H1 (cell line): ENCODE results near the gene ADD2.

ENCODE experiments used
- CTCF ChIP-seq, 3 experiments: IDR thresholded peaks; 1 replicate in 2 of 3; 2 replicates in 1 of 3; pipeline versions ENCODE4 v1.5.1 to v1.6.1; 2011; ENCODE audit warnings: low read length in 3 of 3, mild to moderate bottlenecking in 3 of 3, inconsistent platforms in 2 of 3, low read depth in 1 of 3, moderate library complexity in 1 of 3; ENCODE audit not compliant: insufficient read depth in 1 of 3; ENCODE audit errors: control extremely low read depth in 1 of 3
- E2F6 ChIP-seq: IDR thresholded peaks from 2 replicates; pipeline ENCODE4 v1.6.1; 2012; ENCODE audit warnings: inconsistent platforms
- POLR2AphosphoS5 ChIP-seq: IDR thresholded peaks from 2 replicates; pipeline ENCODE4 v1.6.1; 2011; ENCODE audit warnings: low read depth, low read length
- RAD21 ChIP-seq, 2 experiments: IDR thresholded peaks in 1 of 2; conservative IDR thresholded peaks in 1 of 2; 2 replicates each; pipeline ENCODE4 v1.6.1; 2011; ENCODE audit warnings: low read depth in 2 of 2, low read length in 2 of 2, improper control_type of control experiment in 1 of 2, inconsistent platforms in 1 of 2, mild to moderate bottlenecking in 1 of 2, moderate library complexity in 1 of 2
- SIX5 ChIP-seq: IDR thresholded peaks from 2 replicates; pipeline ENCODE4 v1.6.1; 2011; ENCODE audit warnings: mild to moderate bottlenecking, low read depth, low read length

DNA sequence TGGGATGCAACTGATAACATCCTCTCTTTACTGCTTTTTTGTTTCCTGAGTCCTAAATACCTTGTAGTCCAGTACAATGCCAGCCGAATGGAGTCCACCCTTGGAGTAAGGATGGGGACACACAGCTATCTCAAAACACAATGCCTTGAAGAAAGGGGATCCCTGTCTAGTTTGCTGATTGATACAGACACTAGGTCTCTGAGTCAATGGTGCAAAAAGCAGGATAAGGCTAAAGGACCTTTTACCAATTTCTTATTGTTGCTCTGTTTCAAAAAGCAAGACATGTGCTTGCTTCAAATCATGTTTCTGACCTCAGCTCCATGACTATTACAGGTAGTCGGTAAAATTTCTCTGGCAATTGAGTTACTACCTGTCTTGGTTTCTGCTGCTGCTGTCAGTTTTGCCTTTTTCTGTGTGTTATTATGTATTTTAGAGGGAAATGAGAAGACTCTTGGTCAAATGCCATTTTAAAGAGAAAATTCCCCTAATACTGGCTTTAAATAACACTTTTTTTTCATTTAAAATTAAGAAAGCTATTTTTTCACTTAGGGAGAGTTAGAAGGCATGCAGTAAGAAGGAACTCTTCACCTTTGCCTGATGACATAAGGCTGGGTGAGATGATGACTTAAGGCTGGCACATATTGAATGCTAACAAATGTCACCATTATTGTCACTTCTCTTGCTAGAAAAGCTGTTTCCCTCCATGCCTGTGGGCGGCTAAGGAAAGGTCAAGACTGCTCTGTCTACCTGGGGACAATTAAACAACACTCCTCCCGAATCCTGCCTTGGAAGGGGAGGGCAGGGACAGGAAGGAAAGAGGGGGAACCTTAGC lies 27.4 kb upstream of the ADD2 start:
- TF ChIP-seq POLR2AphosphoS5 (no peak), RAD21 (IDR thresholded peaks at IDR 0.05 in 1 of 2, conservative IDR thresholded peaks at IDR 0.05 in 1 of 2; ENCODE audit: low read depth in 2 of 2, low read length in 2 of 2) (no peak), E2F6 (no peak), SIX5 (no peak), CTCF (IDR thresholded peaks at IDR 0.05; ENCODE audit: control extremely low read depth in 1 of 3, insufficient read depth in 1 of 3, low read depth in 1 of 3, low read length in 3 of 3) (no peak)
